Hematopoietic multipotent progenitor cell treated with erythropoietin and hydrocortisone succinate and interleukin-3 and kit ligand, for 4 days (in vitro differentiated cells): Measurements from ENCODE around the gene CTTNBP2.

Experiments used
- DNase-seq: peaks from one replicate; pipeline ENCODE4 v3.0.0-alpha.2; 2015

The CTTNBP2 gene

GRCh38 chr7:117871778-117872538 lies 1.3 kb downstream of the CTTNBP2 start:
- peak; percentile 79 for DNase-seq

GRCh38 chr7:117871401-117871777 lies 1.9 kb downstream of the CTTNBP2 start:
- no peak for DNase-seq

GRCh38 chr7:117870448-117871130 lies 2.7 kb downstream of the CTTNBP2 start:
- no peak for DNase-seq

GRCh38 chr7:117869374-117869773 lies 3.9 kb downstream of the CTTNBP2 start:
- peak; percentile 32 for DNase-seq

- DNase-seq, result no peak
Observed at GRCh38 chr7:117863618-117864017, 9.6 kb downstream of the CTTNBP2 start.

- no peak for DNase-seq
Observed at GRCh38 chr7:117862378-117862777, 10.9 kb downstream of the CTTNBP2 start.

GRCh38 chr7:117859246-117859812 lies 13.9 kb downstream of the CTTNBP2 start:
- no peak for DNase-seq

- no peak for DNase-seq
Observed at GRCh38 chr7:117858712-117859111, 14.5 kb downstream of the CTTNBP2 start.

GRCh38 chr7:117857718-117858117 lies 15.5 kb downstream of the CTTNBP2 start:
- no peak for DNase-seq

- no peak for DNase-seq
Observed at GRCh38 chr7:117856196-117856595, 17.0 kb downstream of the CTTNBP2 start.

- no peak for DNase-seq
Observed at GRCh38 chr7:117854186-117854585, 19.1 kb downstream of the CTTNBP2 start.

- DNase-seq, result no peak
Observed at GRCh38 chr7:117848941-117849340, 24.3 kb downstream of the CTTNBP2 start.

- DNase-seq, result no peak
Observed at GRCh38 chr7:117844678-117845077, 28.6 kb downstream of the CTTNBP2 start.

- peak; percentile 60 for DNase-seq
Observed at GRCh38 chr7:117841611-117842010, 31.6 kb downstream of the CTTNBP2 start.

- DNase-seq, result peak; percentile 63
Observed at GRCh38 chr7:117841011-117841410, 32.2 kb downstream of the CTTNBP2 start.

- no peak for DNase-seq
Observed at GRCh38 chr7:117839507-117839906, 33.7 kb downstream of the CTTNBP2 start.

GRCh38 chr7:117837841-117838240 lies 35.4 kb downstream of the CTTNBP2 start:
- DNase-seq, result peak; percentile 54

- DNase-seq, result peak; percentile 82
Observed at GRCh38 chr7:117835016-117835664, 38.1 kb downstream of the CTTNBP2 start.

- DNase-seq, result no peak
Observed at GRCh38 chr7:117830422-117830954, 42.8 kb downstream of the CTTNBP2 start.

- DNase-seq, result no peak
Observed at GRCh38 chr7:117829450-117830117, 43.7 kb downstream of the CTTNBP2 start.

- peak; percentile 60 for DNase-seq
Observed at GRCh38 chr7:117828825-117829224, 44.4 kb downstream of the CTTNBP2 start.

GRCh38 chr7:117827862-117828261 lies 45.4 kb downstream of the CTTNBP2 start:
- no peak for DNase-seq

GRCh38 chr7:117825132-117825531 lies 48.1 kb downstream of the CTTNBP2 start:
- no peak for DNase-seq
